H9 (cell line): ENCODE measurements around the gene ITGB8. TPM values are rescaled to one million over a fixed set of nuclear protein-coding genes. Genes with fewer than 3 reads are reported as not detected.

Experiments used
- DNase-seq: peaks from one replicate; pipeline ENCODE4 v3.0.0-alpha.2; 2017
- H2AFZ ChIP-seq: one replicate; pipeline ENCODE4 v1.6.1; 2013; ENCODE audit warnings: mild to moderate bottlenecking, low read length, control low read depth, moderate library complexity
- H2AK5ac ChIP-seq: 2 replicates; pipeline ENCODE4 v1.6.1; 2013; ENCODE audit warnings: low read length, control low read depth, mixed read lengths; ENCODE audit not compliant: insufficient read length
- H2BK120ac ChIP-seq: one replicate; pipeline ENCODE4 v1.6.1; 2013; ENCODE audit warnings: low read depth, mild to moderate bottlenecking, low read length, control low read depth, inconsistent platforms; ENCODE audit not compliant: poor library complexity, severe bottlenecking
- H2BK12ac ChIP-seq: 2 replicates; pipeline ENCODE4 v1.6.1; 2013; ENCODE audit warnings: low read length, control low read depth, mixed read lengths, low read depth; ENCODE audit not compliant: insufficient read length
- H2BK15ac ChIP-seq: 2 replicates; pipeline ENCODE4 v1.6.1; 2013; ENCODE audit warnings: low read depth, low read length, control low read depth
- H2BK20ac ChIP-seq: one replicate; pipeline ENCODE4 v1.6.1; 2013; ENCODE audit warnings: low read depth, mild to moderate bottlenecking, low read length, control low read depth, inconsistent platforms; ENCODE audit not compliant: poor library complexity, severe bottlenecking
- H2BK5ac ChIP-seq: 2 replicates; pipeline ENCODE4 v1.6.1; 2013; ENCODE audit warnings: low read length, control low read depth, mixed read lengths; ENCODE audit not compliant: insufficient read length
- H3K14ac ChIP-seq: 2 replicates; pipeline ENCODE4 v1.6.1; 2013; ENCODE audit warnings: low read length, control low read depth; ENCODE audit not compliant: insufficient read depth
- H3K18ac ChIP-seq: 2 replicates; pipeline ENCODE4 v1.6.1; 2013; ENCODE audit warnings: low read depth, mild to moderate bottlenecking, mixed read lengths, low read length, control low read depth; ENCODE audit not compliant: insufficient read length
- H3K23ac ChIP-seq: 2 replicates; pipeline ENCODE4 v1.6.1; 2013; ENCODE audit warnings: low read length, control low read depth, mixed read lengths, low read depth; ENCODE audit not compliant: insufficient read length
- H3K23me2 ChIP-seq: 2 replicates; pipeline ENCODE4 v1.6.1; 2013; ENCODE audit warnings: low read depth, mild to moderate bottlenecking, mixed read lengths, low read length, control low read depth; ENCODE audit not compliant: insufficient read length, poor library complexity, severe bottlenecking
- H3K27ac ChIP-seq: 2 replicates; pipeline ENCODE4 v1.5.1; 2013; ENCODE audit warnings: low read length, control low read depth, mixed read lengths, low read depth; ENCODE audit not compliant: insufficient read length
- H3K27me3 ChIP-seq: 2 replicates; pipeline ENCODE4 v1.6.1; 2013; ENCODE audit warnings: low read length, control low read depth, inconsistent platforms; ENCODE audit not compliant: insufficient read depth
- H3K4ac ChIP-seq: 2 replicates; pipeline ENCODE4 v1.6.1; 2013; ENCODE audit warnings: low read depth, mild to moderate bottlenecking, control low read depth, inconsistent platforms, low read length, moderate library complexity
- H3K4me1 ChIP-seq: 2 replicates; pipeline ENCODE4 v1.6.1; 2013; ENCODE audit warnings: low read length, control low read depth, inconsistent platforms; ENCODE audit not compliant: insufficient read depth
- H3K4me2 ChIP-seq: 2 replicates; pipeline ENCODE4 v1.6.1; 2013; ENCODE audit warnings: low read length, control low read depth, mixed read lengths; ENCODE audit not compliant: insufficient read length, insufficient read depth
- H3K56ac ChIP-seq: 2 replicates; pipeline ENCODE4 v1.6.1; 2013; ENCODE audit warnings: low read depth, mild to moderate bottlenecking, mixed read lengths, low read length, control low read depth; ENCODE audit not compliant: insufficient read length
- H3K79me1 ChIP-seq: 2 replicates; pipeline ENCODE4 v1.6.1; 2013; ENCODE audit warnings: low read depth, mild to moderate bottlenecking, moderate library complexity, low read length, control low read depth, inconsistent platforms; ENCODE audit not compliant: insufficient read depth, poor library complexity, severe bottlenecking
- H3K79me2 ChIP-seq: 2 replicates; pipeline ENCODE4 v1.6.1; 2013; ENCODE audit warnings: low read length, control low read depth, inconsistent platforms; ENCODE audit not compliant: insufficient read depth
- H3K9ac ChIP-seq: 2 replicates; pipeline ENCODE4 v1.6.1; 2013; ENCODE audit warnings: low read length, control low read depth, mixed read lengths; ENCODE audit not compliant: insufficient read length; ENCODE audit errors: extremely low read depth
- H3K9me3 ChIP-seq: one replicate; pipeline ENCODE4 v1.6.1; 2013; ENCODE audit warnings: low read depth, low read length, inconsistent platforms; ENCODE audit not compliant: control insufficient read depth
- H3T11ph ChIP-seq: one replicate; pipeline ENCODE4 v1.6.1; 2013; ENCODE audit warnings: mild to moderate bottlenecking, low read length, control low read depth, inconsistent platforms
- H4K20me1 ChIP-seq: one replicate; pipeline ENCODE4 v1.6.1; 2013; ENCODE audit not compliant: control insufficient read depth, insufficient read length, insufficient read depth
- H4K5ac ChIP-seq: 2 replicates; pipeline ENCODE4 v1.6.1; 2013; ENCODE audit warnings: low read depth, mild to moderate bottlenecking, mixed read lengths, low read length, control low read depth; ENCODE audit not compliant: insufficient read length
- H4K8ac ChIP-seq: replicated peaks from 2 replicates; pipeline ENCODE4 v1.6.1; 2013; ENCODE audit warnings: low read length, control low read depth, mixed read lengths, low read depth; ENCODE audit not compliant: insufficient read length
- H4K91ac ChIP-seq: 2 replicates; pipeline ENCODE4 v1.6.1; 2013; ENCODE audit warnings: low read depth, mild to moderate bottlenecking, moderate library complexity, mixed read lengths, low read length, control low read depth; ENCODE audit not compliant: insufficient read length
- H3K27ac Mint-ChIP-seq, 3 experiments: 2 replicates in 2 of 3; 3 replicates in 1 of 3; pipeline ENCODE4 v1.8.0; 2020 to 2021; ENCODE audit warnings: mixed read lengths in 3 of 3, mild to moderate bottlenecking in 1 of 3, moderate library complexity in 1 of 3
- H3K27me3 Mint-ChIP-seq: 2 replicates; pipeline ENCODE4 v1.8.0; 2021; ENCODE audit warnings: low read depth, mild to moderate bottlenecking, moderate library complexity, mixed read lengths
- H3K36me3 Mint-ChIP-seq, 3 experiments: 2 replicates in 2 of 3; 3 replicates in 1 of 3; pipeline ENCODE4 v1.8.0; 2020 to 2021; ENCODE audit warnings: low read depth in 3 of 3, mixed read lengths in 3 of 3; ENCODE audit not compliant: insufficient read depth in 1 of 3
- H3K4me1 Mint-ChIP-seq, 2 experiments: 2 replicates each; pipeline ENCODE4 v1.8.0; 2020; ENCODE audit warnings: mixed read lengths in 2 of 2
- H3K4me3 Mint-ChIP-seq, 2 experiments: 2 replicates in 1 of 2; 3 replicates in 1 of 2; pipeline ENCODE4 v1.8.0; 2020 to 2021; ENCODE audit warnings: mild to moderate bottlenecking in 2 of 2, mixed read lengths in 2 of 2, moderate library complexity in 1 of 2
- H3K9me3 Mint-ChIP-seq, 2 experiments: 2 replicates in 1 of 2; 3 replicates in 1 of 2; pipeline ENCODE4 v1.8.0; 2020; ENCODE audit warnings: mild to moderate bottlenecking in 2 of 2, mixed read lengths in 2 of 2, moderate library complexity in 1 of 2
- CTCF ChIP-seq: fragments of 200-600 bp; sonication (generic); conservative IDR thresholded peaks from 3 replicates; pipeline ENCODE4 v1.8.0; 2021; ENCODE audit warnings: antibody characterized with exemption, mild to moderate bottlenecking
- WGBS: extraction: QIAGEN DNeasy Blood & Tissue Kit; methylation state at CpG from one replicate; pipeline ENCODE4 v1.1.7; 2013; ENCODE audit warnings: missing lambda C conversion rate, low lambda C conversion rate, mixed read lengths; ENCODE audit not compliant: insufficient read length; ENCODE audit errors: extremely low coverage; 5-methylcytosine and 5-hydroxymethylcytosine counted together
- total RNA-seq: library from RNA; stranded (reverse); gene quantifications from 2 replicates; pipeline ENCODE4 v1.2.1, GENCODE V29; 2021

The ITGB8 gene
- total RNA-seq, 1 experiment from 2014 or later = 7.6 TPM

GRCh38 chr7:20393616-20394015 lies 62.9 kb downstream of the ITGB8 start:
- no peak overlapping the region for H3K4me2 ChIP-seq
- H3K4ac ChIP-seq = no peak overlapping the region
- Mint-ChIP-seq H3K27me3 (no peaks in the 10 kb centered on the region), H3K4me3 (no peak overlapping the region), H3K27ac (peak overlapping the region in 2 of 3 experiments; percentile 0 to 62; a peak in 1 of 7 replicates), H3K9me3 (no peaks in the 10 kb centered on the region), H3K4me1 (no peaks in the 10 kb centered on the region), H3K36me3 (peaks cover 0 to 5% (median 0%) of the 10 kb centered on the region in 3 experiments; a peak in 1 of 7 replicates)
- H3K9ac ChIP-seq = no peak overlapping the region
- H3K14ac ChIP-seq = no peak overlapping the region
- H3K4me1 ChIP-seq = no peaks in the 10 kb centered on the region
- H3T11ph ChIP-seq = no peak overlapping the region
- TF ChIP-seq CTCF = no peak
- H3K79me2 ChIP-seq = no peaks in the 10 kb centered on the region
- H4K8ac ChIP-seq = no peak overlapping the region
- no peak overlapping the region for H2BK12ac ChIP-seq
- H3K9me3 ChIP-seq = no peaks in the 10 kb centered on the region
- H2AFZ ChIP-seq = no peak overlapping the region
- no peaks in the 10 kb centered on the region for H3K23me2 ChIP-seq
- H3K79me1 ChIP-seq = no peaks in the 10 kb centered on the region
- no peak overlapping the region for H2AK5ac ChIP-seq
- H4K91ac ChIP-seq = no peak overlapping the region
- no peak overlapping the region for H2BK120ac ChIP-seq
- H2BK15ac ChIP-seq = no peak overlapping the region
- H3K56ac ChIP-seq = no peak overlapping the region
- peak overlapping the region; percentile 30 for H3K18ac ChIP-seq
- WGBS = no CpG with 5 or more reads among the region's 2 CpGs
- no peaks in the 10 kb centered on the region for H4K20me1 ChIP-seq
- no peak overlapping the region for H2BK5ac ChIP-seq
- H3K27ac ChIP-seq = no peak overlapping the region
- H4K5ac ChIP-seq = no peak overlapping the region
- H3K27me3 ChIP-seq = no peaks in the 10 kb centered on the region
- no peak overlapping the region for H3K23ac ChIP-seq
- DNase-seq = no peak
- H2BK20ac ChIP-seq = no peak overlapping the region
